ENCODE data around the gene CYSLTR1.
"Not testable (repeated sequence)": the region's sequence is repeated elsewhere in the genome, so short reads cannot be mapped to it uniquely, and the experiment has no call there.

The CYSLTR1 gene

DNA sequence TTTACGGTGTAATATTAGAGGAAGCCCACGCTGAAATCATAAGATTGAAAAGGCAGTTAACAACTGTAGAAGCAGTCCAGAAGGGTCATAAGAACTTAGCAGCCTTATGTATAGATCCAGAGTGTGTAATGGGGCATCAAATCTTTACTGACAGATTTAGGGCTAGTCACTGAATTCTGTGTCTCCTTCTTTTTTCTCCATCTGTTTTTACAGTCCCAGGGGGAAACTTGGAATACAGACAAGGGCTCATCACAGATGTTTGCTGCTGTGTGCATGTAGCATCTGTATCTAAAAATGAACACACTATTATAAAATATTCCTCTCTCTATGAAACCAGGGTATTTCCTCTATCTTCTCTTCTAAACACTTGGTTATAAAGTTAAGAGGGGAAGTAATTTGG is 43.9 kb downstream of the CYSLTR1 start:
- no peak for DNase-seq
- in situ Hi-C loops (cut with HindIII; ENCODE audit: low pct_ligation_motif_present, low pct_unique_long_range_greater_than_20kb, low sequenced_read_pairs), result no loop called here

DNA sequence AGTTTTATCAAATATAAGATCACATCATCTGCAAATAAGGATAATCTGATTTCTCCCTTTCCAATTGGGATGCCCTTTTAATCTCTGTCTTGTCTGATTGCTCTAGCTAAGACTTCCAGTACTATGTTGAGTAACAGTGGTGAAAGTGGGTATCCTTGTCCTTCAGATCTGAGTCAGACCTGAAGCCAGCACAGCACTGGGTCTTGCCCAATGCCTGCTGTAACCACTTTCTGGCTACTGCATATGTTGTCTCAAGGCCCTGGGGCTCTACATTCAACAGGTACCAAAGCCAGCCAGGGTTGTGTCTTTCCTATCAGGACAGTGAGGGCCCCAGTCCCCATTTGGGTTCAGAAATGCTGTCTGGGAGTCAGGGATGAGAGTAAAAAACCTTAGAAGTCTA is 90.3 kb downstream of the CYSLTR1 start:
- in situ Hi-C loops (cut with HindIII; ENCODE audit: low pct_ligation_motif_present, low pct_unique_long_range_greater_than_20kb, low sequenced_read_pairs), result no loop called here
- no peak for DNase-seq

DNA sequence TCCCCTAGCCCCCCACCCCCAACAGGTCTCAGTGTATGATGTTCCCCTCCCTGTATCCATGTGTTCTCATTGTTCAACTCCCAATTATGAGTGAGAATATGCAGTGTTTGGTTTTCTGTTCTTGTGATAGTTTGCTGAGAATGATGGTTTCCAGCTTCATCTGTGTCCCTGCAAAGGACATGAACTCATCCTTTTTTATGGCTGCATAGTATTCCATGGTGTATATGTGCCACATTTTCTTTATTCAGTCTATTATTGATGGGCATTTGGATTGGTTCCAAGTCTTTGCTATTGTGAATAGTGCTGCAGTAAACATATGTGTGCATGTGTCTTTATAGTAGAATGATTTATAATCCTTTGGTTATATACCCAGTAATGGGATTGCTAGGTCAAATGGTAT is 101.4 kb downstream of the CYSLTR1 start:
- DNase-seq; in situ Hi-C loops (cut with HindIII; ENCODE audit: low pct_ligation_motif_present, low pct_unique_long_range_greater_than_20kb, low sequenced_read_pairs): not testable (repeated sequence)

Data from ACHN (cell line).